ENCODE results near the gene FCHO2. TPM values are rescaled to one million over a fixed set of nuclear protein-coding genes. Genes with fewer than 3 reads are reported as not detected.
A peak's percentile ranks its signal among the peaks of the same experiment; 100 is the strongest.

The FCHO2 gene
- total and polyA plus RNA-seq, 2 experiments from 2014 or later, result 13.5 to 18.6 TPM

GRCh38 chr5:73131711-73132425 is 176.0 kb downstream of the FCHO2 start:
- H3K9ac ChIP-seq, result no peak overlapping the region
- no peak overlapping the region for H3K27ac ChIP-seq
- WGBS, 2 experiments (ENCODE audit: low coverage in 1 of 2, low lambda C conversion rate in 2 of 2, missing lambda C conversion rate in 2 of 2), result 65 to 69% methylated on average over 3 of the region's 3 CpGs
- no peak overlapping the region for H3K4me3 ChIP-seq
- no peaks in the 10 kb centered on the region for H3K9me2 ChIP-seq (ENCODE audit: insufficient read depth)
- H3K9me3 ChIP-seq (ENCODE audit: low read depth), result no peaks in the 10 kb centered on the region
- H2AFZ ChIP-seq, result no peak overlapping the region
- no peaks in the 10 kb centered on the region for H3K36me3 ChIP-seq (ENCODE audit: low read depth)
- no peak overlapping the region for H3K4me2 ChIP-seq (ENCODE audit: unreplicated experiment)
- no peaks in the 10 kb centered on the region for H3K4me1 ChIP-seq (ENCODE audit: insufficient read depth)
- no peaks in the 10 kb centered on the region for H3F3A ChIP-seq (ENCODE audit: insufficient read depth)
- H3K79me2 ChIP-seq (ENCODE audit: insufficient read depth), result no peaks in the 10 kb centered on the region
- in situ Hi-C loops (cut with MboI), result no loop called here
- DNase-seq, result no peak
- TF ChIP-seq EZH2phosphoT487 (IDR thresholded peaks at IDR 0.05; ENCODE audit: insufficient read depth, low read depth), result no peak
- TF ChIP-seq EZH2 (IDR thresholded peaks at IDR 0.05; ENCODE audit: insufficient read depth, poor library complexity, severe bottlenecking), result no peak
- no peaks in the 10 kb centered on the region for H4K20me1 ChIP-seq (ENCODE audit: insufficient read depth)
- H3K27me3 ChIP-seq (replicated peaks; ENCODE audit: insufficient read depth), result no peaks in the 10 kb centered on the region

GRCh38 chr5:73132759-73133158 is 176.9 kb downstream of the FCHO2 start:
- H3K4me2 ChIP-seq (ENCODE audit: unreplicated experiment), result no peak overlapping the region
- DNase-seq, result no peak
- H3K79me2 ChIP-seq (ENCODE audit: insufficient read depth), result no peaks in the 10 kb centered on the region
- no peak overlapping the region for H2AFZ ChIP-seq
- WGBS, 2 experiments (ENCODE audit: low coverage in 1 of 2, low lambda C conversion rate in 2 of 2, missing lambda C conversion rate in 2 of 2), result 88 to 96% methylated on average over 2 of the region's 2 CpGs
- no peaks in the 10 kb centered on the region for H3F3A ChIP-seq (ENCODE audit: insufficient read depth)
- no peak overlapping the region for H3K27ac ChIP-seq
- in situ Hi-C loops (cut with MboI), result no loop called here
- no peaks in the 10 kb centered on the region for H3K27me3 ChIP-seq (replicated peaks; ENCODE audit: insufficient read depth)
- no peaks in the 10 kb centered on the region for H3K36me3 ChIP-seq (ENCODE audit: low read depth)
- H3K9me2 ChIP-seq (ENCODE audit: insufficient read depth), result no peaks in the 10 kb centered on the region
- H3K4me3 ChIP-seq, result no peak overlapping the region
- H4K20me1 ChIP-seq (ENCODE audit: insufficient read depth), result no peaks in the 10 kb centered on the region
- TF ChIP-seq EZH2 (IDR thresholded peaks at IDR 0.05; ENCODE audit: insufficient read depth, poor library complexity, severe bottlenecking) (no peak), EZH2phosphoT487 (IDR thresholded peaks at IDR 0.05; ENCODE audit: insufficient read depth, low read depth) (no peak)
- H3K4me1 ChIP-seq (ENCODE audit: insufficient read depth), result no peaks in the 10 kb centered on the region
- no peaks in the 10 kb centered on the region for H3K9me3 ChIP-seq (ENCODE audit: low read depth)
- no peak overlapping the region for H3K9ac ChIP-seq

DNA sequence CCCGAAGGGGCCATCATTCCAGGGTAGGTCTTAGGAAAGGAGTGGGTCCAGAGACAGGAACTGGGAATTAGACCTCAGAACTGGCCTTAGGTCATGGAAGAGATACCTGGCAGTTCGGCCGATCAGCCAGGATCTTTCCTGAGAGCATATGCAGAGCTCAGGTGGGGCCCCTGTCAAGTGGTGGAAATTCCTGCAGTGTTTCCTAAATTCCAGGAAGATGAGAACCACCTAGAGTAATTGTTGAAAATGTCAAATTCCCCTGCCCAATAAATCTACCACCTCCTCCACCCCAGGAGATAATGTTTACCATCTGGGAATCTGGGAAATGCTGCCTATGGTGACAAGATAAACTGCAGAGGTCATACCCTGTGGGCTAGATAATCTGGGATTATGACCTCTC is 179.2 kb downstream of the FCHO2 start:
- WGBS, 2 experiments (ENCODE audit: low coverage in 1 of 2, low lambda C conversion rate in 2 of 2, missing lambda C conversion rate in 2 of 2), result 93 to 96% methylated on average over 3 of the region's 3 CpGs

DNA sequence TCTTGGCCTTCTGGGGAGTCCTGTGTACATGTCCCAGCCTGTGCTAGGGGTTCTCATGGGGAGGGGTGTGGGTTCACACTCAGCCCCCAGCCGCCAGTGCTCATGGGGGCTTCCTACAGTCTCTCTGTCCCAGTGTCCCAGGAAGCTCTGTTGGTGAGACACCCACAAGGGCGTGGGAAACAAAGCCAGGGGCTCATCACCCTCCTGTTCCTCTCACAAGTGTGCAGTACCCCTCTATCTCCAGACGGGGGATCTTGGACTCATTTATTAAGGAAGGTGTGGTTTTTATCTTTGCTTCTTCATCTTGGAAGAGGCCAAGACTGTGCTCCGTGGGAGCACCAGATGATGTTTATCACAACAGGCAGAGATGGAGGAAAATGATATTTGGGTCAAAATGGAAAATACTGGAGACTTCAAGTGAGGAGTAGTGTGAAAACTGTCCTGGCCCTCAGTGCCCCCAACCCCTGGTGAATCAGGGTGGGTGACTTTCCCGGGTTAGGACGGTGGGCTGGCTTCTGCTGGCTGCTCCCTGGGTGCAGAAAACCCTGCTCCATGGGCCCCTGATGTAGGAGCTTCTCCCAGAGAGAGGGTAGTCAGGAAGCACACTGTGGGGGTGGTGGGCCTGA is 179.7 kb downstream of the FCHO2 start:
- Histone ChIP-seq H2AFZ (no peak overlapping the region), H4K20me1 (ENCODE audit: insufficient read depth) (no peaks in the 10 kb centered on the region), H3K79me2 (ENCODE audit: insufficient read depth) (no peaks in the 10 kb centered on the region), H3K4me1 (ENCODE audit: insufficient read depth) (no peaks in the 10 kb centered on the region), H3K4me3 (no peak overlapping the region), H3K27ac (no peak overlapping the region), H3K9ac (no peak overlapping the region), H3K9me3 (ENCODE audit: low read depth) (no peaks in the 10 kb centered on the region), H3F3A (ENCODE audit: insufficient read depth) (no peaks in the 10 kb centered on the region), H3K36me3 (ENCODE audit: low read depth) (no peaks in the 10 kb centered on the region), H3K27me3 (replicated peaks; ENCODE audit: insufficient read depth) (no peaks in the 10 kb centered on the region), H3K4me2 (ENCODE audit: unreplicated experiment) (no peak overlapping the region), H3K9me2 (ENCODE audit: insufficient read depth) (no peaks in the 10 kb centered on the region)
- TF ChIP-seq EZH2phosphoT487 (IDR thresholded peaks at IDR 0.05; ENCODE audit: insufficient read depth, low read depth) (no peak), EZH2 (IDR thresholded peaks at IDR 0.05; ENCODE audit: insufficient read depth, poor library complexity, severe bottlenecking) (no peak)
- in situ Hi-C loops (cut with MboI), result no loop called here
- WGBS, 2 experiments (ENCODE audit: low coverage in 1 of 2, low lambda C conversion rate in 2 of 2, missing lambda C conversion rate in 2 of 2), result 46 to 49% methylated on average over 6 of the region's 6 CpGs
- DNase-seq, result peak; percentile 73

More for the DNA sequence above, 179.2 kb downstream of the FCHO2 start:
- in situ Hi-C loops (cut with MboI), result no loop called here
- Histone ChIP-seq H3K79me2 (ENCODE audit: insufficient read depth) (no peaks in the 10 kb centered on the region), H2AFZ (no peak overlapping the region), H3K27me3 (replicated peaks; ENCODE audit: insufficient read depth) (no peaks in the 10 kb centered on the region), H3K4me1 (ENCODE audit: insufficient read depth) (no peaks in the 10 kb centered on the region), H3K27ac (no peak overlapping the region), H3K9me3 (ENCODE audit: low read depth) (no peaks in the 10 kb centered on the region), H3K4me2 (ENCODE audit: unreplicated experiment) (no peak overlapping the region), H3K9ac (no peak overlapping the region), H3K36me3 (ENCODE audit: low read depth) (no peaks in the 10 kb centered on the region), H4K20me1 (ENCODE audit: insufficient read depth) (no peaks in the 10 kb centered on the region), H3F3A (ENCODE audit: insufficient read depth) (no peaks in the 10 kb centered on the region), H3K9me2 (ENCODE audit: insufficient read depth) (no peaks in the 10 kb centered on the region), H3K4me3 (no peak overlapping the region)
- TF ChIP-seq EZH2phosphoT487 (IDR thresholded peaks at IDR 0.05; ENCODE audit: insufficient read depth, low read depth) (no peak), EZH2 (IDR thresholded peaks at IDR 0.05; ENCODE audit: insufficient read depth, poor library complexity, severe bottlenecking) (no peak)
- DNase-seq, result no peak

Data from GM23248 (cell line).